Keratinocyte (primary cell): ENCODE data around the gene ACADL. TPM values are rescaled to one million over a fixed set of nuclear protein-coding genes. Genes with fewer than 3 reads are reported as not detected.

ENCODE experiments used
- DNase-seq: peaks from one replicate; pipeline ENCODE4 v3.0.0-alpha.2; 2011; ENCODE audit warnings: low read depth, missing footprints, low spot score
- FAIRE-seq: peaks from 2 replicates; lab custom pipeline; 2011; peaks lifted over from hg19 to GRCh38; lab: Jason Lieb, UNC
- H2AFZ ChIP-seq: 2 replicates; pipeline ENCODE4 v1.6.0; 2012; ENCODE audit warnings: low read length, control low read depth, inconsistent platforms; ENCODE audit not compliant: control insufficient read depth
- H3K27ac ChIP-seq: 2 replicates; pipeline ENCODE4 v1.5.1; 2011; ENCODE audit warnings: low read length; ENCODE audit not compliant: control insufficient read depth, insufficient read depth
- H3K27me3 ChIP-seq: 3 replicates; pipeline ENCODE4 v1.6.0; 2011; ENCODE audit warnings: low read length; ENCODE audit not compliant: control insufficient read depth, insufficient read depth; ENCODE audit errors: extremely low read depth
- H3K36me3 ChIP-seq, 2 experiments: 2 replicates in 1 of 2; 3 replicates in 1 of 2; pipeline ENCODE4 v1.5.1; 2011; ENCODE audit warnings: low read length in 2 of 2, mild to moderate bottlenecking in 1 of 2; ENCODE audit not compliant: control insufficient read depth in 2 of 2, insufficient read depth in 2 of 2; ENCODE audit errors: extremely low read depth in 1 of 2
- H3K4me1 ChIP-seq: 3 replicates; pipeline ENCODE4 v1.5.1; 2011; ENCODE audit warnings: low read length; ENCODE audit not compliant: control insufficient read depth, insufficient read depth; ENCODE audit errors: extremely low read depth
- H3K4me2 ChIP-seq: 3 replicates; pipeline ENCODE4 v1.6.0; 2011; ENCODE audit warnings: low read depth, low read length; ENCODE audit not compliant: control insufficient read depth, insufficient read depth; ENCODE audit errors: extremely low read depth
- H3K4me3 ChIP-seq, 3 experiments: fragments of 200-600 bp in 1 of 3; sonication (generic) in 1 of 3; 2 replicates in 2 of 3; 3 replicates in 1 of 3; pipeline ENCODE4 v1.5.1; 2011 to 2016; ENCODE audit warnings: low read length in 3 of 3, mild to moderate bottlenecking in 3 of 3, control low read depth in 2 of 3, inconsistent platforms in 1 of 3, low read depth in 1 of 3, mixed read lengths in 1 of 3, mixed run types in 1 of 3, moderate library complexity in 1 of 3; ENCODE audit not compliant: control insufficient read depth in 2 of 3, insufficient read depth in 2 of 3; ENCODE audit errors: extremely low read depth in 1 of 3
- H3K79me2 ChIP-seq: 2 replicates; pipeline ENCODE4 v1.6.0; 2012; ENCODE audit warnings: low read length; ENCODE audit not compliant: control insufficient read depth, insufficient read depth
- H3K9ac ChIP-seq: 3 replicates; pipeline ENCODE4 v1.6.0; 2011; ENCODE audit warnings: low read length; ENCODE audit not compliant: control insufficient read depth, insufficient read depth; ENCODE audit errors: extremely low read depth
- H3K9me1 ChIP-seq: 3 replicates; pipeline ENCODE4 v1.6.0; 2011; ENCODE audit warnings: low read length; ENCODE audit not compliant: control insufficient read depth, insufficient read depth; ENCODE audit errors: extremely low read depth
- H3K9me3 ChIP-seq: 2 replicates; pipeline ENCODE4 v1.5.1; 2012; ENCODE audit warnings: low read depth, low read length; ENCODE audit not compliant: control insufficient read depth
- H4K20me1 ChIP-seq: 3 replicates; pipeline ENCODE4 v1.6.0; 2011; ENCODE audit warnings: low read length; ENCODE audit not compliant: control insufficient read depth, insufficient read depth; ENCODE audit errors: extremely low read depth
- CTCF ChIP-seq, 3 experiments: IDR thresholded peaks in 1 of 3; conservative IDR thresholded peaks in 1 of 3; optimal IDR thresholded peaks in 1 of 3; 2 replicates in 2 of 3; 3 replicates in 1 of 3; pipeline versions ENCODE3 to v1.5.1; 2011; ENCODE audit warnings: low read length in 3 of 3, mild to moderate bottlenecking in 3 of 3, moderate library complexity in 2 of 3, control low read depth in 1 of 3, inconsistent platforms in 1 of 3; ENCODE audit not compliant: insufficient read depth in 2 of 3; ENCODE audit errors: extremely low read depth in 1 of 3
- EZH2 ChIP-seq: IDR thresholded peaks from one replicate; pipeline ENCODE4 v1.6.1; 2012; ENCODE audit warnings: inconsistent platforms, mild to moderate bottlenecking, low read length, moderate library complexity
- dilution Hi-C: fragments of 300-500 bp; cut with MboI; formaldehyde crosslinking; loops from one replicate; pipeline ENCODE4 v1.7.0; 2020; ENCODE audit warnings: low sequenced_read_pairs; ENCODE audit not compliant: extremely low pct_ligation_motif_present
- polyA plus RNA-seq, 5 experiments: library from polyadenylated mRNA; depleted of rRNA in 3 of 5; stranded (reverse) in 3 of 5; stranded (forward) in 1 of 5; unstranded in 1 of 5; fragments of >200 nt; gene quantifications; 1 replicate in 1 of 5; 2 replicates in 3 of 5; 3 replicates in 1 of 5; pipeline versions ENCODE4 v1.2.1 to v1.2.3, GENCODE V29; 2011 to 2012; ENCODE audit warnings: missing spikeins in 2 of 5, low read depth in 1 of 5, low replicate concordance in 1 of 5

Gene ACADL
- polyA plus RNA-seq, 1 donor (not counting 4 experiments of a cell fraction or from before 2014, with no cell fraction given): 0.10 TPM

GRCh38 chr2:210162466-210163124, 62.7 kb downstream of the ACADL start:
- FAIRE-seq: no peak
- dilution Hi-C loops: no loop called here

GRCh38 chr2:210159059-210159458, 66.2 kb downstream of the ACADL start:
- H3K27me3 ChIP-seq: no peaks in the 10 kb centered on the region
- H3K36me3 ChIP-seq: no peaks in the 10 kb centered on the region
- no peaks in the 10 kb centered on the region for H3K9me3 ChIP-seq
- no peak overlapping the region for H3K27ac ChIP-seq
- H2AFZ ChIP-seq: no peak overlapping the region
- no peaks in the 10 kb centered on the region for H3K4me1 ChIP-seq
- H3K79me2 ChIP-seq: no peaks in the 10 kb centered on the region
- no peaks in the 10 kb centered on the region for H4K20me1 ChIP-seq
- H3K9ac ChIP-seq: no peak overlapping the region
- DNase-seq (no peak), FAIRE-seq (no peak)
- H3K4me3 ChIP-seq: no peak overlapping the region
- no peak for TF ChIP-seq CTCF (optimal IDR thresholded peaks at IDR 0.05 in 1 of 3, IDR thresholded peaks at IDR 0.05 in 1 of 3, conservative IDR thresholded peaks at IDR 0.05 in 1 of 3; ENCODE audit: extremely low read depth in 1 of 3, insufficient read depth in 2 of 3, low read length in 3 of 3)
- no peak for TF ChIP-seq EZH2
- no peak overlapping the region for H3K4me2 ChIP-seq
- dilution Hi-C loops: no loop called here
- no peaks in the 10 kb centered on the region for H3K9me1 ChIP-seq

More at GRCh38 chr2:210162466-210163124, 62.7 kb downstream of the ACADL start:
- DNase-seq: no peak
- TF ChIP-seq CTCF (optimal IDR thresholded peaks at IDR 0.05 in 1 of 3, IDR thresholded peaks at IDR 0.05 in 1 of 3, conservative IDR thresholded peaks at IDR 0.05 in 1 of 3; ENCODE audit: extremely low read depth in 1 of 3, insufficient read depth in 2 of 3, low read length in 3 of 3): no peak
- no peak for TF ChIP-seq EZH2
- H3K36me3 ChIP-seq: no peaks in the 10 kb centered on the region
- H3K9ac ChIP-seq: no peak overlapping the region
- no peaks in the 10 kb centered on the region for H3K9me3 ChIP-seq
- no peaks in the 10 kb centered on the region for H3K27me3 ChIP-seq
- no peaks in the 10 kb centered on the region for H3K4me1 ChIP-seq
- H3K79me2 ChIP-seq: peaks cover 1% of the 10 kb centered on the region
- H3K9me1 ChIP-seq: no peaks in the 10 kb centered on the region
- no peak overlapping the region for H2AFZ ChIP-seq
- H3K4me2 ChIP-seq: no peak overlapping the region
- no peak overlapping the region for H3K27ac ChIP-seq
- no peak overlapping the region for H3K4me3 ChIP-seq
- H4K20me1 ChIP-seq: no peaks in the 10 kb centered on the region
